Peyer's patch (tissue), 4 donors: Measurements from ENCODE around the gene CARM1. TPM values are rescaled to one million over a fixed set of nuclear protein-coding genes. Genes with fewer than 3 reads are reported as not detected.

ENCODE experiments used
- DNase-seq, 3 donors: peaks; one replicate each; pipeline ENCODE4 v3.0.0-alpha.2; 2017 to 2019
- H3K27ac ChIP-seq, 4 donors: fragments of 200-600 bp; sonication (generic); one replicate each; pipeline ENCODE4 v1.5.1; 2016 to 2019
- H3K27me3 ChIP-seq, 2 donors: fragments of 200-600 bp; sonication (generic); one replicate each; pipeline ENCODE4 v1.5.1; 2019
- H3K36me3 ChIP-seq, 3 donors: fragments of 200-600 bp; sonication (generic); one replicate each; pipeline ENCODE4 v1.5.1; 2016 to 2019
- H3K4me1 ChIP-seq, 4 donors: fragments of 200-600 bp; sonication (generic); one replicate each; pipeline ENCODE4 v1.5.1; 2016 to 2019
- H3K4me3 ChIP-seq, 4 donors: fragments of 200-600 bp; sonication (generic); 1 replicate in 3 of 4; 2 replicates in 1 of 4; pipeline ENCODE4 v1.5.1; 2016 to 2019; ENCODE audit warnings: mild to moderate bottlenecking in 1 of 4
- H3K9me3 ChIP-seq, 4 donors: fragments of 200-600 bp; sonication (generic); one replicate each; pipeline ENCODE4 v1.5.1; 2016 to 2019; ENCODE audit warnings: mild to moderate bottlenecking in 1 of 4
- CTCF ChIP-seq, 6 experiments: fragments of 450-650 bp in 4 of 6; fragments of 200-600 bp in 2 of 6; sonication (generic) in 1 of 6; IDR thresholded peaks; one replicate each; pipeline ENCODE4 v1.5.1; 2017 to 2019; ENCODE audit warnings: antibody characterized with exemption in 6 of 6, mild to moderate bottlenecking in 3 of 6, moderate library complexity in 1 of 6
- POLR2A ChIP-seq, 2 donors: fragments of 450-650 bp; IDR thresholded peaks; one replicate each; pipeline ENCODE4 v1.5.1; 2017; ENCODE audit warnings: antibody characterized with exemption in 2 of 2, mild to moderate bottlenecking in 2 of 2, moderate library complexity in 2 of 2
- total RNA-seq, 4 donors: library from RNA; depleted of rRNA; stranded (reverse); fragments of >200 nt; gene quantifications; one replicate each; pipeline ENCODE4 v1.1.0, GENCODE V29; 2016

The CARM1 gene
- total RNA-seq, 4 donors from 2014 or later = 23.8 to 40.6 (median 29.7) TPM

- Histone ChIP-seq H3K27me3 (no peaks in the 10 kb centered on the region), H3K9me3 (peaks cover 0 to 8% (median 3%) of the 10 kb centered on the region in 4 donors), H3K36me3 (no peaks in the 10 kb centered on the region), H3K4me1 (peaks cover 0 to 11% (median 0%) of the 10 kb centered on the region in 4 donors), H3K4me3 (no peak overlapping the region), H3K27ac (no peak overlapping the region)
- no peak for DNase-seq
- TF ChIP-seq CTCF (IDR thresholded peaks at IDR 0.05) = no peak
- no peak for TF ChIP-seq POLR2A (IDR thresholded peaks at IDR 0.05)
Measured at GRCh38 chr19:10839114-10840050, 32.0 kb upstream of the CARM1 start.

- TF ChIP-seq POLR2A (IDR thresholded peaks at IDR 0.05) (no peak), CTCF (IDR thresholded peaks at IDR 0.05) (no peak)
- H3K27me3 ChIP-seq = no peaks in the 10 kb centered on the region
- H3K4me3 ChIP-seq = no peak overlapping the region
- H3K9me3 ChIP-seq = peaks cover 0 to 8% (median 0%) of the 10 kb centered on the region in 4 donors
- H3K36me3 ChIP-seq = no peaks in the 10 kb centered on the region
- no peak for DNase-seq
- no peaks in the 10 kb centered on the region for H3K4me1 ChIP-seq
- H3K27ac ChIP-seq = no peak overlapping the region
Measured at GRCh38 chr19:10842788-10843187, 28.6 kb upstream of the CARM1 start.

- DNase-seq = no peak
- TF ChIP-seq POLR2A (IDR thresholded peaks at IDR 0.05) = no peak
- TF ChIP-seq CTCF (IDR thresholded peaks at IDR 0.05) = no peak
- Histone ChIP-seq H3K4me3 (no peak overlapping the region), H3K27ac (no peak overlapping the region), H3K4me1 (no peaks in the 10 kb centered on the region), H3K9me3 (peaks cover 0 to 8% (median 0%) of the 10 kb centered on the region in 4 donors), H3K27me3 (no peaks in the 10 kb centered on the region), H3K36me3 (no peaks in the 10 kb centered on the region)
Measured at GRCh38 chr19:10846500-10847202, 24.7 kb upstream of the CARM1 start.

- no peak within 1 kb of the TSS for H3K27ac ChIP-seq
Measured at GRCh38 chr19:10848230-10848856, 23.0 kb upstream of the CARM1 start, which contains the start of gene C19orf38. Gene C19orf38 (plus strand): TSS chr19:10848415. CDS start chr19:10848509, 94 bp downstream.

More at GRCh38 chr19:10848230-10848856, 23.0 kb upstream of the CARM1 start, which contains the start of gene C19orf38:
- Histone ChIP-seq H3K36me3 (no peaks in the 10 kb centered on the region), H3K4me1 (no peaks in the 10 kb centered on the region), H3K27me3 (no peaks in the 10 kb centered on the region), H3K4me3 (no peak within 1 kb of the TSS), H3K9me3 (peaks cover 0 to 8% (median 0%) of the 10 kb centered on the region in 4 donors)
- no peak for TF ChIP-seq POLR2A (IDR thresholded peaks at IDR 0.05)
- no peak for TF ChIP-seq CTCF (IDR thresholded peaks at IDR 0.05)
- DNase-seq = no peak
